Spinal cord (tissue), 10 donors: ENCODE data around the gene LRRTM1. TPM values are rescaled to one million over a fixed set of nuclear protein-coding genes. Genes with fewer than 3 reads are reported as not detected.

Experiments
- DNase-seq, 6 donors: peaks; one replicate each; pipeline versions ENCODE4 v3.0.0 to v3.0.0-alpha.2; 2013 to 2015; ENCODE audit warnings: low spot score in 6 of 6, low read depth in 4 of 6
- H3K27ac ChIP-seq: one replicate; pipeline ENCODE4 v1.5.1; 2013; ENCODE audit warnings: low read depth, low read length, control low read depth
- H3K27me3 ChIP-seq: one replicate; pipeline ENCODE4 v1.6.1; 2013; ENCODE audit warnings: low read length; ENCODE audit not compliant: control insufficient read depth, insufficient read depth
- H3K36me3 ChIP-seq: one replicate; pipeline ENCODE4 v1.6.1; 2013; ENCODE audit warnings: low read length; ENCODE audit not compliant: control insufficient read depth, insufficient read depth
- H3K4me1 ChIP-seq: one replicate; pipeline ENCODE4 v1.6.1; 2013; ENCODE audit warnings: low read length; ENCODE audit not compliant: control insufficient read depth, insufficient read depth
- H3K4me3 ChIP-seq: one replicate; pipeline ENCODE4 v1.5.1; 2013; ENCODE audit warnings: low read depth, low read length, control low read depth
- H3K9me3 ChIP-seq: one replicate; pipeline ENCODE4 v1.6.1; 2013; ENCODE audit warnings: low read length; ENCODE audit not compliant: control insufficient read depth, insufficient read depth
- WGBS: methylation state at CpG from one replicate; pipeline ENCODE4 v1.1.5; 2013; ENCODE audit warnings: missing lambda C conversion rate; ENCODE audit not compliant: insufficient coverage; 5-methylcytosine and 5-hydroxymethylcytosine counted together
- long read RNA-seq, 4 donors: transcript quantifications; one replicate each; lab custom pipeline, GENCODE V29; 2026
- polyA plus RNA-seq, 2 donors: library from polyadenylated mRNA; unstranded; fragments of 120-200 nt; gene quantifications; one replicate each; pipeline ENCODE4 v1.2.1, GENCODE V29; 2013; ENCODE audit not compliant: insufficient read length in 2 of 2
- total RNA-seq, 2 donors: library from RNA; depleted of rRNA in 1 of 2; stranded (reverse); fragments of 120-200 nt in 1 of 2; fragments of >200 nt in 1 of 2; gene quantifications; one replicate each; pipeline versions ENCODE4 v1.2.3 to v1.2.4, GENCODE V29; 2013 to 2014
- donor health status: healthy.

The LRRTM1 gene
- total RNA-seq (1 to 10 TPM; 5.9 to 7.7 TPM), polyA plus RNA-seq (10 to 100 TPM; 39.3 to 44.9 TPM)
- long read RNA-seq, donor 1, transcript LRRTM1-201 (2 exons, 2,599 nt), result major isoform, 9 of 15 reads
- long read RNA-seq, donor 1, partial matches to known transcripts, result 5 of 15 reads
- long read RNA-seq, donor 1, other reads (novel, unspliced or antisense), result 0 of 15 reads
- long read RNA-seq, donor 2, partial matches to known transcripts, result 0 of 4 reads
- long read RNA-seq, donor 2, other reads (novel, unspliced or antisense), result 0 of 4 reads
- long read RNA-seq, donor 3, partial matches to known transcripts, result 7 of 10 reads
- long read RNA-seq, donor 3, other reads (novel, unspliced or antisense), result 0 of 10 reads
- long read RNA-seq, donor 4, partial matches to known transcripts, result 0 of 1 reads
- long read RNA-seq, donor 4, other reads (novel, unspliced or antisense), result 0 of 1 reads

GRCh38 chr2:80303909-80304837, at the start of gene LRRTM1:
LRRTM1 (minus strand) TSS chr2:80304752; CDS start chr2:80303819, 933 bp downstream.
- peaks cover 30% of the 10 kb centered on the region for H3K4me1 ChIP-seq
- peaks cover 6% of the 10 kb centered on the region for H3K27me3 ChIP-seq
- DNase-seq, result peak in 3 of 6 donors; percentile 61 to 94 (median 86)
- peak within 1 kb of the TSS; percentile 66 for H3K4me3 ChIP-seq
- H3K27ac ChIP-seq, result peak within 1 kb of the TSS; percentile 91
- H3K9me3 ChIP-seq, result no peaks in the 10 kb centered on the region
- WGBS, result under 1% methylated on average over 40 of the region's 64 CpGs
- peaks cover 5% of the 10 kb centered on the region for H3K36me3 ChIP-seq

- no peaks in the 10 kb centered on the region for H3K27me3 ChIP-seq
- no peaks in the 10 kb centered on the region for H3K9me3 ChIP-seq
- H3K4me1 ChIP-seq, result no peaks in the 10 kb centered on the region
- WGBS, result 85% methylated on average over 2 of the region's 3 CpGs
- H3K27ac ChIP-seq, result no peak overlapping the region
- no peaks in the 10 kb centered on the region for H3K36me3 ChIP-seq
- DNase-seq, result peak in 1 of 6 donors; percentile 25
- no peak overlapping the region for H3K4me3 ChIP-seq
These were observed 46.7 kb upstream of the LRRTM1 start for GRCh38 chr2:80351231-80351630.

GRCh38 chr2:80348953-80349352, 44.4 kb upstream of the LRRTM1 start:
- H3K27ac ChIP-seq, result no peak overlapping the region
- H3K4me3 ChIP-seq, result no peak overlapping the region

GRCh38 chr2:80348078-80348477, 43.5 kb upstream of the LRRTM1 start:
- no CpG with 5 or more reads among the region's 1 CpG for WGBS
- no peaks in the 10 kb centered on the region for H3K36me3 ChIP-seq
- no peak for DNase-seq
- H3K4me3 ChIP-seq, result no peak overlapping the region
- no peaks in the 10 kb centered on the region for H3K4me1 ChIP-seq
- no peaks in the 10 kb centered on the region for H3K27me3 ChIP-seq
- no peak overlapping the region for H3K27ac ChIP-seq
- no peaks in the 10 kb centered on the region for H3K9me3 ChIP-seq

More at GRCh38 chr2:80348953-80349352, 44.4 kb upstream of the LRRTM1 start:
- Histone ChIP-seq H3K36me3 (no peaks in the 10 kb centered on the region), H3K9me3 (no peaks in the 10 kb centered on the region), H3K4me1 (no peaks in the 10 kb centered on the region), H3K27me3 (no peaks in the 10 kb centered on the region)
- DNase-seq, result no peak

- H3K4me1 ChIP-seq, result no peaks in the 10 kb centered on the region
- H3K4me3 ChIP-seq, result no peak overlapping the region
- H3K27ac ChIP-seq, result no peak overlapping the region
- no peaks in the 10 kb centered on the region for H3K36me3 ChIP-seq
- DNase-seq, result no peak
- H3K27me3 ChIP-seq, result no peaks in the 10 kb centered on the region
- WGBS, result 83% methylated on average over 2 of the region's 3 CpGs
- no peaks in the 10 kb centered on the region for H3K9me3 ChIP-seq
These were observed 35.5 kb upstream of the LRRTM1 start for GRCh38 chr2:80340022-80340421.

- H3K9me3 ChIP-seq, result no peaks in the 10 kb centered on the region
- H3K4me3 ChIP-seq, result no peak overlapping the region
- no peaks in the 10 kb centered on the region for H3K4me1 ChIP-seq
- no peak overlapping the region for H3K27ac ChIP-seq
- DNase-seq, result no peak
- H3K27me3 ChIP-seq, result no peaks in the 10 kb centered on the region
- no CpG with 5 or more reads among the region's 2 CpGs for WGBS
- H3K36me3 ChIP-seq, result no peaks in the 10 kb centered on the region
These were observed 34.2 kb upstream of the LRRTM1 start for GRCh38 chr2:80338794-80339193.

- Histone ChIP-seq H3K9me3 (no peaks in the 10 kb centered on the region), H3K4me1 (peaks cover 3% of the 10 kb centered on the region), H3K27me3 (no peaks in the 10 kb centered on the region), H3K27ac (no peak overlapping the region), H3K36me3 (no peaks in the 10 kb centered on the region), H3K4me3 (no peak overlapping the region)
- whole genome bisulfite sequencing, result no CpG with 5 or more reads among the region's 1 CpG
- DNase-seq, result no peak
These were observed 30.9 kb upstream of the LRRTM1 start for GRCh38 chr2:80335411-80335810.

GRCh38 chr2:80333886-80334285, 29.3 kb upstream of the LRRTM1 start:
- Histone ChIP-seq H3K4me3 (no peak overlapping the region), H3K27ac (no peak overlapping the region), H3K9me3 (no peaks in the 10 kb centered on the region), H3K27me3 (no peaks in the 10 kb centered on the region), H3K36me3 (no peaks in the 10 kb centered on the region), H3K4me1 (peaks cover 3% of the 10 kb centered on the region)
- 94% methylated on average over 4 of the region's 5 CpGs for WGBS
- DNase-seq, result no peak

GRCh38 chr2:80330527-80331450, 26.2 kb upstream of the LRRTM1 start:
- WGBS, result 45% methylated on average over 9 of the region's 14 CpGs
- H3K4me1 ChIP-seq, result peaks cover 3% of the 10 kb centered on the region
- H3K27me3 ChIP-seq, result no peaks in the 10 kb centered on the region
- no peaks in the 10 kb centered on the region for H3K36me3 ChIP-seq
- H3K9me3 ChIP-seq, result no peaks in the 10 kb centered on the region
- no peak overlapping the region for H3K27ac ChIP-seq
- DNase-seq, result peak in 2 of 6 donors; percentile 38 to 87
- H3K4me3 ChIP-seq, result no peak overlapping the region
